Kidney (tissue), 14 donors: ENCODE data around the gene COX6B2. TPM values are rescaled to one million over a fixed set of nuclear protein-coding genes. Genes with fewer than 3 reads are reported as not detected.

Source experiments
- DNase-seq, 5 donors: peaks; one replicate each; pipeline ENCODE4 v3.0.0-alpha.2; 2013 to 2020
- FAIRE-seq: peaks from 2 replicates; lab custom pipeline; 2012; peaks lifted over from hg19 to GRCh38; lab: Jason Lieb, UNC
- H3K27ac ChIP-seq, 2 donors: one replicate each; pipeline ENCODE4 v1.7.0; 2013; ENCODE audit warnings: low read depth in 2 of 2, low read length in 2 of 2, inconsistent platforms in 1 of 2
- H3K27me3 ChIP-seq: one replicate; pipeline ENCODE4 v1.7.1; 2013; ENCODE audit warnings: low read length, inconsistent platforms; ENCODE audit not compliant: control insufficient read depth, insufficient read depth
- H3K36me3 ChIP-seq, 3 donors: one replicate each; pipeline versions ENCODE4 v1.7.0 to v1.7.1; 2013; ENCODE audit warnings: low read length in 3 of 3, control low read depth in 1 of 3, inconsistent platforms in 1 of 3; ENCODE audit not compliant: insufficient read depth in 3 of 3, control insufficient read depth in 2 of 3
- H3K4me1 ChIP-seq, 3 donors: one replicate each; pipeline versions ENCODE4 v1.7.0 to v1.7.1; 2013; ENCODE audit warnings: low read length in 3 of 3, inconsistent platforms in 1 of 3, low read depth in 1 of 3; ENCODE audit not compliant: control insufficient read depth in 2 of 3, insufficient read depth in 2 of 3
- H3K4me3 ChIP-seq, 3 donors: one replicate each; pipeline versions ENCODE4 v1.7.0 to v1.8.1; 2013; ENCODE audit warnings: low read length in 3 of 3, control low read depth in 1 of 3, inconsistent platforms in 1 of 3
- H3K9ac ChIP-seq, 3 donors: one replicate each; pipeline versions ENCODE4 v1.7.0 to v1.7.1; 2013; ENCODE audit warnings: low read length in 3 of 3, control low read depth in 1 of 3, inconsistent platforms in 1 of 3
- H3K9me3 ChIP-seq, 3 donors: one replicate each; pipeline versions ENCODE4 v1.7.0 to v1.7.1; 2013; ENCODE audit warnings: low read length in 3 of 3, control low read depth in 1 of 3, inconsistent platforms in 1 of 3; ENCODE audit not compliant: control insufficient read depth in 2 of 3, insufficient read depth in 1 of 3
- intact Hi-C: fragments of 100-400 bp; cut with DNase I; formaldehyde crosslinking; loops from one replicate; pipeline ENCODE4 v1.11.1; 2022
- polyA plus RNA-seq: library from polyadenylated mRNA; stranded (reverse); fragments of 350-450 nt; fragmentation: Illumina TruSeq; extraction: RNeasy Lipid Tissue Mini Kit (QIAGEN cat#74804); gene quantifications from one replicate; pipeline ENCODE4 v1.2.3, GENCODE V29; 2014; ENCODE audit warnings: low read depth, low replicate concordance; ENCODE audit not compliant: insufficient read depth
- total RNA-seq: library from RNA; stranded (reverse); fragmentation: NEBNext Ultra II Directional; extraction: Animal tissue kit (Norgen Biotek cat#: 25700); gene quantifications from one replicate; pipeline ENCODE4 v1.2.1, GENCODE V29; 2021
- TF ChIP-seq, protein P1 (sequence below): IDR thresholded peaks from 3 replicates; pipeline ENCODE4 v1.5.1; 2012; ENCODE audit warnings: mild to moderate bottlenecking, moderate library complexity, borderline replicate concordance; ENCODE audit not compliant: insufficient read depth; ENCODE audit errors: extremely low read depth
- donor health status: control.
- donor health status: control.
- donor health status: control.
- donor health status: control.
- donor health status: control.
- donor health status: DM: yes; HTN: yes; CAD: no.
- donor health status: Normal renal cell carcinoma (clear cell type).

Gene COX6B2
- total and polyA plus RNA-seq, 2 donors from 2014 or later, result 0.62 to 3.8 TPM

- no peaks in the 10 kb centered on the region for H3K36me3 ChIP-seq
- FAIRE-seq (no peak), DNase-seq (peak in 2 of 5 donors; percentile 51 to 70)
- TF ChIP-seq, protein P1, sequence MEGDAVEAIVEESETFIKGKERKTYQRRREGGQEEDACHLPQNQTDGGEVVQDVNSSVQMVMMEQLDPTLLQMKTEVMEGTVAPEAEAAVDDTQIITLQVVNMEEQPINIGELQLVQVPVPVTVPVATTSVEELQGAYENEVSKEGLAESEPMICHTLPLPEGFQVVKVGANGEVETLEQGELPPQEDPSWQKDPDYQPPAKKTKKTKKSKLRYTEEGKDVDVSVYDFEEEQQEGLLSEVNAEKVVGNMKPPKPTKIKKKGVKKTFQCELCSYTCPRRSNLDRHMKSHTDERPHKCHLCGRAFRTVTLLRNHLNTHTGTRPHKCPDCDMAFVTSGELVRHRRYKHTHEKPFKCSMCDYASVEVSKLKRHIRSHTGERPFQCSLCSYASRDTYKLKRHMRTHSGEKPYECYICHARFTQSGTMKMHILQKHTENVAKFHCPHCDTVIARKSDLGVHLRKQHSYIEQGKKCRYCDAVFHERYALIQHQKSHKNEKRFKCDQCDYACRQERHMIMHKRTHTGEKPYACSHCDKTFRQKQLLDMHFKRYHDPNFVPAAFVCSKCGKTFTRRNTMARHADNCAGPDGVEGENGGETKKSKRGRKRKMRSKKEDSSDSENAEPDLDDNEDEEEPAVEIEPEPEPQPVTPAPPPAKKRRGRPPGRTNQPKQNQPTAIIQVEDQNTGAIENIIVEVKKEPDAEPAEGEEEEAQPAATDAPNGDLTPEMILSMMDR, result no peak
- H3K4me3 ChIP-seq, result no peak overlapping the region
- no peak overlapping the region for H3K9ac ChIP-seq
- intact Hi-C loops, result no loop called here
- H3K4me1 ChIP-seq, result no peaks in the 10 kb centered on the region
- H3K27ac ChIP-seq, result no peak overlapping the region
- no peaks in the 10 kb centered on the region for H3K9me3 ChIP-seq
- no peaks in the 10 kb centered on the region for H3K27me3 ChIP-seq
Measured at GRCh38 chr19:55346725-55347441, 7.6 kb downstream of the COX6B2 start.

DNA sequence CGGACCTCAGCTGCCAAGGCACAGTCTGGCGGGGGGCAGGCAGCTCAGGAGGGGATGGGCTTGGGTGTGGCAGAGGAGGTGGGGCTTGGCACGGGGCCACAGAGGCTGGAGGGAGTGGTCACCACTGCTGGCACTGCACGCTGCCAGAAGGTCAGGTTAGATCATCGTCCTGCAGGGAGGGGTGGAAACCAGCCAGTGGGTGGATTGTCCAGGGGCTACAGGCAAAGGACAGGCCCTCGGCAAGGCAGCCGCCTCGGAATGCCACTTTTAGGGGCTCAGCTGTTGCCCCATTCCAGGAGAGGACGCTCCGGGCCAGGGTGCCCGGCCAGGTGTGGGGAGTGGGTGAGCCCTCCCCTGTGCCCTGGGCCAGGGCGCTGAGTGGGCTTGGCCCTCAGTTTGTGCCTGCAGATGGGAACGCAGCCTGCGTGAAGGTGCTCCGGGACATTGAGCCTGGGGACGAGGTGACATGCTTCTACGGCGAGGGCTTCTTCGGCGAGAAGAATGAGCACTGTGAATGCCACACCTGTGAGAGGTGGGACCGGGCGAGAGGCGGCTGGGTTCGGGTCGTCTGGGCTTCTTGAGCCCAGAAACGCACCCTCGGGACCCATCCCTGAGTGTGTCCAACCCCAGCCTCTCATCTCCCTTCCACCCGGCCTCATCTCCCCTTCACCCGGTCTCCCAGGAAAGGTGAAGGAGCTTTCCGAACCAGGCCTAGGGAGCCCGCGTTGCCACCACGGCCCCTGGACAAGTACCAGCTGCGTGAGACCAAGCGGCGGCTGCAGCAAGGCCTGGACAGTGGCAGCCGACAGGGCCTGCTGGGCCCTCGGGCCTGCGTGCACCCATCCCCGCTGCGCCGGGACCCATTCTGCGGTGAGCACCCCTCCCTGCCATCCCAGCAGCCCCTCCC lies 8.4 kb downstream of the COX6B2 start:
- H3K4me3 ChIP-seq, result no peak overlapping the region
- peaks cover 0 to 4% (median 0%) of the 10 kb centered on the region in 3 donors for H3K4me1 ChIP-seq
- FAIRE-seq (no peak), DNase-seq (peak in 2 of 5 donors; percentile 69 to 70)
- intact Hi-C loops, result no loop called here
- H3K27ac ChIP-seq, result no peak overlapping the region
- H3K36me3 ChIP-seq, result no peaks in the 10 kb centered on the region
- H3K9ac ChIP-seq, result no peak overlapping the region
- no peaks in the 10 kb centered on the region for H3K9me3 ChIP-seq
- no peaks in the 10 kb centered on the region for H3K27me3 ChIP-seq
- TF ChIP-seq, protein P1, result no peak

DNA sequence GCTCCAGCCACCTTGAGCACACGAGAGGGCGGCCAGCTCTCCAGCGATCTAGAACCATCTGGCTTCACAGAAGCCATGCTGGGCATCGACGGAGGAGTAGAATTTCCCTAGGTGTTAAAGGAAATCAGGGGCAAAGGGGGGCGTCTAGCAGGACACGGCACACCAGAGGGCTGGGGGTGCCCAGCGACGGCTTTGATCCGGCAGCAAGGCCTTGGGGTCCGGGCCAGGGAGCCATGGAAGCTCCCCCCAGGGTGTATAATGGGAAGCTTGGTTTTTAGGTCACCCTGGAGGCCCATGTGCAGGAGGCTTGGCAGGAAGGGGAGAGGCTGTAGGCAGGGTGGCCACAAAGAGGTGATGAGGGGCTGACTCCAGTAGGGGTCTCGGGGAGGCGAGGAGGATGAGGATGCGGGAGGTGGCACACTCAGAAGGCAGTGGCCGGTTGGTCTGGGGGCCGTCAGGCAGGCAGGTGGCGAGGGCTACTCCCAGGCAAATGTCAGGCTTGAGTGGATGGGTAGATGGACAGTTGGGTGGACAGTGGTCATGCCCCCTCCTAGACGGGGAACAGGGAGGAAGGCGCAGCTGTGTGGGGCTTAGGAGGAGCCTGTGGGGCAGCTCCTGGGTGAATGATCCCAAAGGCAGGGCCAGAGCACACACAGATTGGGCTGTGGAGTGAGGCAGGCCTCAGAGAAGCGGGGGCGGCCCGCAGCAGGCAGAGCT lies 9.3 kb downstream of the COX6B2 start:
- intact Hi-C loops, result no loop called here
- Histone ChIP-seq H3K27ac (no peak overlapping the region), H3K9me3 (no peaks in the 10 kb centered on the region), H3K9ac (no peak overlapping the region), H3K27me3 (no peaks in the 10 kb centered on the region), H3K4me3 (no peak overlapping the region), H3K36me3 (no peaks in the 10 kb centered on the region), H3K4me1 (peaks cover 0 to 10% (median 0%) of the 10 kb centered on the region in 3 donors)
- DNase-seq, result peak in 1 of 5 donors; percentile 68
- no peak for FAIRE-seq
- TF ChIP-seq, protein P1, result no peak
